Measurements from ENCODE around the gene OSTM1.

OSTM1 gene, protein sequence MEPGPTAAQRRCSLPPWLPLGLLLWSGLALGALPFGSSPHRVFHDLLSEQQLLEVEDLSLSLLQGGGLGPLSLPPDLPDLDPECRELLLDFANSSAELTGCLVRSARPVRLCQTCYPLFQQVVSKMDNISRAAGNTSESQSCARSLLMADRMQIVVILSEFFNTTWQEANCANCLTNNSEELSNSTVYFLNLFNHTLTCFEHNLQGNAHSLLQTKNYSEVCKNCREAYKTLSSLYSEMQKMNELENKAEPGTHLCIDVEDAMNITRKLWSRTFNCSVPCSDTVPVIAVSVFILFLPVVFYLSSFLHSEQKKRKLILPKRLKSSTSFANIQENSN

DNA sequence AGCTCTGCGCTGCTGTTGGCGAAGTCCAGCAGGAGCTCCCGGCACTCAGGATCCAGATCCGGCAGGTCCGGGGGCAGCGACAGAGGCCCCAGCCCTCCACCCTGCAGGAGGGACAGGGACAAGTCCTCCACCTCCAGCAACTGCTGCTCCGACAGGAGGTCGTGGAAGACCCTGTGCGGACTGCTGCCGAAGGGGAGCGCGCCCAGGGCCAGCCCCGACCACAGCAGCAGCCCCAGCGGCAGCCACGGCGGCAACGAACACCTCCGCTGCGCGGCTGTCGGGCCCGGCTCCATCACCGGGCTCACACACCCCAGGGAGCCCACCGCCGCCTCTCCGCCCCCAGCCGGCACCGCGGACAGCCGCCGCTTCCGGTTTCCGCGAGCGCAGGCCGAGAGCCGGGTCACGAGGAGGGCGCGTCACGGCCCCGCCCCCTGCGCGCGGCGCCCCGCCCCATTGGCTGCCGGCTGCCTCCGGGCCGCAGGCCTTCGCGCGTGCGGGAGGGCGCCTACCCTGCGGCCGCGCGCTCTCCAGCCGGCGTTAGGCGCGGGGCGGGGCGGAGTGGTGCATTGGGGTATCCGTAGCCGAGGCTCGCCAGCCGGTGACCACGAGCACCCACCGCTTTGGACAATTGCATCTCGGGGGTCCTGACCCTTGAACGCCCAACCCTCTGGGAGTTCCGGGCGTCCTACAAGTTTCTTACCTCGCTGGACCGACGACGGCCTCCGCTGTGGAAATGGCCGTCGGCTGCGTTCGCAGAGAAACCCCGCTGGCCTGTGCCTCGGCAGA lies at the start of gene OSTM1:
TSS of gene OSTM1 (minus strand) at position 383 of the 786 bp plus-strand sequence. CDS start at position 293, 90 bp downstream.
- Mint-ChIP-seq H3K9me3 (no peaks in the 10 kb centered on the region), H3K27me3 (no peaks in the 10 kb centered on the region), H3K36me3 (no peaks in the 10 kb centered on the region), H3K27ac (peak within 1 kb of the TSS; percentile 86), H3K4me1 (peaks cover 23% of the 10 kb centered on the region), H3K4me3 (peak within 1 kb of the TSS; percentile 89)
- peak; percentile 99 for ATAC-seq

DNA sequence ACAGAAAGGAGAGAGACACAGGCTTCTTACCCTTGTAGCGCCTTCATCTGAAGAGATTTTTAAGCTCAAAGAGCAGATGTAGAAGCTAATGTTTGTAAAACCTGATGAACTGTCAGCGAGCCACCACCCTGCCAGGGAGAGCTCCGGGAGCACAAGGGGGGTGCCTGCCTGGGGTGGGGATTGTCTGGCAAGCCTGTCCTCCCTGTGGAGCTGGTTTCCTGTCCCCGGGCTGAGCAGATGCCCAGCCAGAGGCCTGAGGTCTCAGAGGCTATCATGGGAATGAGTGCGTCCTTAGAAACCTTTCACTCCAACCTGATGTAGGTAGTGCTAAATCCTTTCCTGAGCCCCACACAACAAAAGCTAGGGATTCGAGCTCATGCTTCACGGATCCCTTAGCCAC lies 49.4 kb upstream of the OSTM1 start:
- H3K4me3 Mint-ChIP-seq, result no peak overlapping the region
- no peaks in the 10 kb centered on the region for H3K36me3 Mint-ChIP-seq
- no peak for ATAC-seq
- H3K9me3 Mint-ChIP-seq, result no peaks in the 10 kb centered on the region
- H3K4me1 Mint-ChIP-seq, result peaks cover 25% of the 10 kb centered on the region
- H3K27me3 Mint-ChIP-seq, result peaks cover 68% of the 10 kb centered on the region
- no peak overlapping the region for H3K27ac Mint-ChIP-seq

DNA sequence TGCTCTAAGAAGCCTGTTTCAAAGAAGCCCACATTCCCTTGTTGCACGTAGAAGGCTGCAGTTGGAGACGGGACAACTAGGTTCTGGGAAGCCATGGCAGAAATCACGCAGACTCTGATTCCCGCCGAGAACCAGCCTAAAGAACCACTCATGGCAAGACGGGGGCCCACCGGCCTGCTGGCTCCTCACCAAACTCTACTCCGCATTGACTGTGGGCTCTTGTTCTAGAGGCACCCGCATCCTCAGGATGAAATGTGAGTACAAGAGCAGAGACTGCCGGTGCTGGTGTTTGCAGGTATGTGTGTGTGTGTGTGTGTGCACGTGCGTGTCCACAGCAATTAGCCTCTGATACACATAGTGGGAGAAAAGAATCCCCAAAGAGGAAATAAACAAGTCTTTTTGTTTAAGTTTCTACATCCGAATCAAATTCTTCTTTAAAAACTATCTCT lies 49.0 kb upstream of the OSTM1 start:
- peaks cover 68% of the 10 kb centered on the region for H3K27me3 Mint-ChIP-seq
- H3K4me3 Mint-ChIP-seq, result no peak overlapping the region
- no peaks in the 10 kb centered on the region for H3K9me3 Mint-ChIP-seq
- H3K27ac Mint-ChIP-seq, result no peak overlapping the region
- no peaks in the 10 kb centered on the region for H3K36me3 Mint-ChIP-seq
- H3K4me1 Mint-ChIP-seq, result peaks cover 28% of the 10 kb centered on the region
- ATAC-seq, result no peak

DNA sequence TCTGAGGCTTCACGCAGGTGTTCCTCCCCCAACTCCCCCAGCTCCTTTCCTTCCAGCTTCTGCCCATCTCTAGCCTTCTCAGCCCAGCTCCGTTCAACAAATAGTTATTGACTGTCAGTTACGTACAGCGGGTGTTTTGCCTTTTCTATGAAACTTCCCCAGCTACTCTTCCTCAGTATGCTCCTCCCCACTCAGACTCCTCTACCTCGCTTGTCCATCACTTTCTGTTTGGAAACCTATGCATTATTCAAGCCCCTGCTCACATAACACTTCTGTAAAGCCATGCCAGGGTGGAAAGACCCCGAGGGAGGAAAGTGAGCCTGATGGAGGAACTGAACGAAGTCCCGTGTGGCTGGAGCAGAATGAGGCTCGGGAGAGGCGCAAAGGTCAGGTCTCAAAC lies 47.1 kb upstream of the OSTM1 start:
- H3K36me3 Mint-ChIP-seq, result no peaks in the 10 kb centered on the region
- H3K9me3 Mint-ChIP-seq, result no peaks in the 10 kb centered on the region
- H3K27me3 Mint-ChIP-seq, result peaks cover 73% of the 10 kb centered on the region
- no peak for ATAC-seq
- H3K4me1 Mint-ChIP-seq, result peaks cover 39% of the 10 kb centered on the region
- no peak overlapping the region for H3K4me3 Mint-ChIP-seq
- no peak overlapping the region for H3K27ac Mint-ChIP-seq

GRCh38 chr6:108120311-108120710 lies 45.8 kb upstream of the OSTM1 start:
- Mint-ChIP-seq H3K4me3 (no peak overlapping the region), H3K4me1 (peaks cover 49% of the 10 kb centered on the region), H3K36me3 (no peaks in the 10 kb centered on the region), H3K27ac (no peak overlapping the region), H3K27me3 (peaks cover 86% of the 10 kb centered on the region), H3K9me3 (no peaks in the 10 kb centered on the region)
- ATAC-seq, result no peak

GRCh38 chr6:108119769-108120141 lies 45.2 kb upstream of the OSTM1 start:
- Mint-ChIP-seq H3K36me3 (no peaks in the 10 kb centered on the region), H3K4me1 (peaks cover 55% of the 10 kb centered on the region), H3K27me3 (peaks cover 90% of the 10 kb centered on the region), H3K27ac (no peak overlapping the region), H3K9me3 (no peaks in the 10 kb centered on the region), H3K4me3 (no peak overlapping the region)
- ATAC-seq, result no peak

- Mint-ChIP-seq H3K36me3 (no peaks in the 10 kb centered on the region), H3K4me3 (peak overlapping the region; percentile 78), H3K4me1 (peaks cover 61% of the 10 kb centered on the region), H3K9me3 (no peaks in the 10 kb centered on the region), H3K27ac (no peak overlapping the region), H3K27me3 (peaks cover 90% of the 10 kb centered on the region)
- ATAC-seq, result no peak
Observed at GRCh38 chr6:108118810-108119768, 44.5 kb upstream of the OSTM1 start.

- no peak for ATAC-seq
- Mint-ChIP-seq H3K27ac (no peak overlapping the region), H3K27me3 (peaks cover 90% of the 10 kb centered on the region), H3K4me1 (peaks cover 63% of the 10 kb centered on the region), H3K36me3 (no peaks in the 10 kb centered on the region), H3K9me3 (no peaks in the 10 kb centered on the region), H3K4me3 (peak overlapping the region; percentile 81)
Observed at GRCh38 chr6:108118359-108118724, 43.8 kb upstream of the OSTM1 start.

DNA sequence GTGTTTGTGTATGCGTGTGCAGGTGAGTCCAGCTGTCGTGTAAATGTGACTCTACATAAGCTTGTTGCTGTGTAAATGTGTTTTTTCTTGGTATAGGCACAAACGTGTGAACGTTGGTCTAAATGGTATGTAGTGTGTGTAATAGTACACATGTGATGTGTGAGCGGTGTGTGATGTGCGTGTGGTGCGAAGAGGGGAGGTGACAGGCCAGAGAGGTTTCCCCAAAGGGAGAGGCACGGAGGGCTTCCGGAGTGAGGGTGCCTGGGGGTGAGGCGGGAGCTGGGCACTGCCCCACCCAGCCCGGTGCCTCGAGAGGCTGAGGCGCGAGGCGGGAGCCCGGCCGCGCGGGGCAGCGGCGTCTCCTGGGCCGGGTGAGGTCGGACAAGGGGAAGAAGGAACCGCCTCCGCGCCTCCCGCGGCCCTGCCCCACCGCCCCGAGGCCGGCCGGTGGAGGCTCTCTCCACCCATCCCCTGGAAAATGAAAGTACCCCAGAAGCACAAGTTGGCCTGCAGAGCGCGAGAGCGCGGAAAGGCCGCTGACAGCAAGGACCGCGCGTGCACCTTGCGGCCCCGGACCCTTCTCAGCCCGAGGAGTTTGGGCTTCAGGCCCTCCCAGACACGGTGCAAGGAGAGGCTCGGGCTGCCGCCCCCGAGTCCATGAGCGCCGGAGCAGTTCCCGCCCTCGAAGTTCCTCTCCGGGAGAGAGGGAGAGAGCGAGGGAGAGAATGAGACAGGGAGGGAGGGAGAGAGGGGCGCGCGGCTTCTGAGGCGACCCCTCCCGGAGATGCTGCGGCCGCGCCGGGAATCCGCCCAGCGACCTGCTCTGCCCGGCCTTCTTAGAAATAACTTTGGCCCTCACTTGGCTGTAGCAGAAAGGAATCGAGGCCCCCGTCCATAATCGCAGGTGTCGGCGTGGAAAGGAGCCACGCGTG lies 43.2 kb upstream of the OSTM1 start:
- Mint-ChIP-seq H3K36me3 (no peaks in the 10 kb centered on the region), H3K27ac (peak overlapping the region; percentile 29), H3K27me3 (peaks cover 91% of the 10 kb centered on the region), H3K4me1 (peaks cover 62% of the 10 kb centered on the region), H3K9me3 (no peaks in the 10 kb centered on the region), H3K4me3 (peak overlapping the region; percentile 81)
- peak; percentile 62 for ATAC-seq

GRCh38 chr6:108116546-108117426 lies 42.2 kb upstream of the OSTM1 start:
- H3K36me3 Mint-ChIP-seq, result no peaks in the 10 kb centered on the region
- H3K27me3 Mint-ChIP-seq, result peaks cover 94% of the 10 kb centered on the region
- peak overlapping the region; percentile 29 for H3K27ac Mint-ChIP-seq
- no peak for ATAC-seq
- peaks cover 62% of the 10 kb centered on the region for H3K4me1 Mint-ChIP-seq
- no peaks in the 10 kb centered on the region for H3K9me3 Mint-ChIP-seq
- peak overlapping the region; percentile 81 for H3K4me3 Mint-ChIP-seq

DNA sequence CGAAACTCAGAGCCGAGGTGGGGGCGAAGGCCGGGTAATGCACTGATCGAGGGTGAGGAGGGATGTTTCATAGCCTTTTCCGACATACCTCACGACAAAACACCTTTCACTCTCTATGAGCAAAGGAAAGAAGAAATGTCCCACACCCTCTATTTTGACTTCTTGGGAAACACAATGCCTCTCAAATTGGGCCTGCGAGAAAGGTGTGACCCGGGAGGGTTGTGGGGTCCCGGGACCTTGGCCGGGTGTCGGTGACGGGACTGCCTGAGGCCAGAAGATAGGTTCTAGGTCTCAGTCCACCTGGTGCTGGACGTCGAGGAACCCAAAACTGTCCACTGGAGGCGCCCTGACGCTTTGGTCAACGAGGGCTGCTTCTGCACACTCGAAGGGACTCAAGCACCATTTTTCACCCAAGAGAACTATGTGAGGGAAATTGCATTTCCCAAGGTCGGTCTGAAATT lies 41.1 kb upstream of the OSTM1 start:
- no peaks in the 10 kb centered on the region for H3K36me3 Mint-ChIP-seq
- H3K27me3 Mint-ChIP-seq, result peaks cover 94% of the 10 kb centered on the region
- peaks cover 54% of the 10 kb centered on the region for H3K4me1 Mint-ChIP-seq
- no peak for ATAC-seq
- peak overlapping the region; percentile 72 for H3K4me3 Mint-ChIP-seq
- no peaks in the 10 kb centered on the region for H3K9me3 Mint-ChIP-seq
- no peak overlapping the region for H3K27ac Mint-ChIP-seq

DNA sequence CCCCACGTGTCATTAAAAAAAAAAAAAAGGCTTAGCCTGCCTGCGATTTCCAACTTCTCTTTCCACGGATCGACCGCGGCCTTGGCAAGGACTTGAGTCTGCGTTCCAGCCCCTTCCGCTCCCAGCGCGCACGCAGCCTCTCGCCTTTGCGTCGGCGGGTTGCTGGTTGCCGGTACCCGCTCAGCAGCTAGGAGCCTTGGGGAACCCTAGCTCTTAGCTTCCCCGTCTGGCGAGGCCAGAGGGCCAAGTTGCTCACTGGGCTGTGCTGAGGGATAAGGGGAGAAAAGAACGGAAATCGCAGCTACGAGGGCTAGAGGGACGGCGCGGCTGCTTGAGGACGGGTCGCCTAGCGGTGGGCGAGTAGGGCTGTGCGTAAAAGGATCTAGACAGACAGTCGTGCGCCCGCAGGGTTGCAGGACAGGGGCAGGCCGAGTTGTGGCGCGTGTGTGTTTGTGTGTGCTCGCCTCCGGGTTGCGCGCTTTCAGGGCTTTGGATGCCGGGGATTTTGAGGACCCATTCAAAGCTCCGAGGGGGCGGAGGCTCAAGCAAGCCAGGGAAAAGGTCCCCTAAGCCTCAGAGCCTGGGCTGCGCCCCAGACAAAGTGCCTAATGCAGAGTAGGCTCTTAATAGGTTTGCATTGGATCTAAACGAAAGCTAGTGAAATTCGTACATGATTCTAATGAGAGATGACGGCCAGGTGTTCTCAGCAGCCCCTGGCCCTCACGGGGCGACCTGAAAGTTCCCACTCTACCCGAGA lies 40.5 kb upstream of the OSTM1 start:
- peak overlapping the region; percentile 50 for H3K27ac Mint-ChIP-seq
- peak overlapping the region; percentile 72 for H3K4me3 Mint-ChIP-seq
- H3K9me3 Mint-ChIP-seq, result no peaks in the 10 kb centered on the region
- no peak for ATAC-seq
- H3K36me3 Mint-ChIP-seq, result no peaks in the 10 kb centered on the region
- peaks cover 92% of the 10 kb centered on the region for H3K27me3 Mint-ChIP-seq
- peaks cover 54% of the 10 kb centered on the region for H3K4me1 Mint-ChIP-seq

Measured in stimulated activated memory B cell treated with anti-CD40 and anti-IgM and Interleukin-4, amounts not matched to agents 10 μg/mL and 1 μg/mL and 100 μg/mL, for 72 hours (primary cell).